Measurements from ENCODE around the gene MAGI2.

Gene MAGI2

DNA sequence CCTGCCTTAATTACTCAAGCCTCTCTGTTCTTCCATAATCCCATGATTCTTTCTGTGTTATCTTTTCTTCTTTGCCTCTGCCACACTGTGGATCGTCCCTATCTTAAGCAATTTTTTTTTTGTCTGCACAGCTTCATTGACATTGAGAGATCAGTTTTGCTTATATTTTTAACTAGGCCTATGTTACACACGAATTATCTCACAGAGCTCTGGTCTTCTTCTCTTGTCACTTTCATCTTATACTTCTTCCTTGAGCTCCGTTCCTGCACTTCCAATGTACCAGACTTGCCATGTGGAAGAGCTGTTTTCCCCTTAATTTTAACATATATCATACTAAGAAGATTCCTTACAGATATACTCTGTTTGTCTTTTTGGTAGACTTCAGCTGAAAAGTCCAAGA, 106.1 kb downstream of the MAGI2 start:
- TF ChIP-seq, protein P1, sequence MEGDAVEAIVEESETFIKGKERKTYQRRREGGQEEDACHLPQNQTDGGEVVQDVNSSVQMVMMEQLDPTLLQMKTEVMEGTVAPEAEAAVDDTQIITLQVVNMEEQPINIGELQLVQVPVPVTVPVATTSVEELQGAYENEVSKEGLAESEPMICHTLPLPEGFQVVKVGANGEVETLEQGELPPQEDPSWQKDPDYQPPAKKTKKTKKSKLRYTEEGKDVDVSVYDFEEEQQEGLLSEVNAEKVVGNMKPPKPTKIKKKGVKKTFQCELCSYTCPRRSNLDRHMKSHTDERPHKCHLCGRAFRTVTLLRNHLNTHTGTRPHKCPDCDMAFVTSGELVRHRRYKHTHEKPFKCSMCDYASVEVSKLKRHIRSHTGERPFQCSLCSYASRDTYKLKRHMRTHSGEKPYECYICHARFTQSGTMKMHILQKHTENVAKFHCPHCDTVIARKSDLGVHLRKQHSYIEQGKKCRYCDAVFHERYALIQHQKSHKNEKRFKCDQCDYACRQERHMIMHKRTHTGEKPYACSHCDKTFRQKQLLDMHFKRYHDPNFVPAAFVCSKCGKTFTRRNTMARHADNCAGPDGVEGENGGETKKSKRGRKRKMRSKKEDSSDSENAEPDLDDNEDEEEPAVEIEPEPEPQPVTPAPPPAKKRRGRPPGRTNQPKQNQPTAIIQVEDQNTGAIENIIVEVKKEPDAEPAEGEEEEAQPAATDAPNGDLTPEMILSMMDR (IDR thresholded peaks at IDR 0.05; ENCODE audit: borderline replicate concordance, control extremely low read depth, extremely low read depth, insufficient read depth, missing control alignments), result no peak
- DNase-seq (ENCODE audit: low spot score), result no peak

DNA sequence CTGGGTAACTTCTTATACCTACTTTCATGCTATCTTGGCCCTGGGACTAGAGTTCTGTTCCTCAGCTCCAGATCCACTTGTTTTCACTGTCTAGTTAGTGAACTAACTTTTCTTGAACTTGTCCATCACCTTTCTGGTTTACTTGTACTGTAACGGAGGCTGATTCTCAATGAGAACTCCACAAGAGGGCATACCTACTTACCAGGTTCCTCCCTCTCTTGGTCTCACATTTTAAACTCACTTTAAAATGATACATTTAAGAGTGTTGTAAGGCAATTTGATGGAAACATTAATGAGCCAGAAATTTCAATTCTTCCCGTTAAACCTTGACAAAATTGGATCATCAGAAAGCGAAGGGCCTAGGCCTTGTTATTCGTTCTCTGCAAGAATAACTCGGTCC, 111.6 kb downstream of the MAGI2 start:
- no peak for DNase-seq (ENCODE audit: low spot score)
- in situ Hi-C loops (cut with MboI; ENCODE audit: low sequenced_read_pairs, unreplicated experiment), result no loop called here
- TF ChIP-seq, protein P1 (IDR thresholded peaks at IDR 0.05; ENCODE audit: borderline replicate concordance, control extremely low read depth, extremely low read depth, insufficient read depth, missing control alignments), result no peak

More for the DNA sequence above, 106.1 kb downstream of the MAGI2 start:
- in situ Hi-C loops (cut with MboI; ENCODE audit: low sequenced_read_pairs, unreplicated experiment), result no loop called here

DNA sequence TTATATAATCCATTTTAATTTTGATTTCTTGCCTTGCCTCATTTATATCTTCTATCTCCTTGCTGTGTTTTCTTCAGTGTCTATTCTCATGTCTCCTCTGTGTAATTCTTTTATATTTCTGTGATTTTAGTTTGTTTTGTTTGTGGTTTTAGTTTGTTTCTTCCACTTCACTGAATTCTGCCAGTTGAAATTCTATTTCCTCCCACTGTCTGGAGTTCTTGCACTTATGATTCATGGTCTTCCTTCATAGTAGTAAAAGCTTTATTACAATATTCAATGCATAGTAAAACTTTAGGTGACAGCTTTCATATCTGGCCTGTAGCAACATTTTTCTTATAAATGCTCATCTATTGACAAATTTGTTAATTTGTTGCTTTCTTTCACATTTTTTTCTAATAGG, 113.3 kb downstream of the MAGI2 start:
- no peak for DNase-seq (ENCODE audit: low spot score)
- in situ Hi-C loops (cut with MboI; ENCODE audit: low sequenced_read_pairs, unreplicated experiment), result no loop called here
- TF ChIP-seq, protein P1 (IDR thresholded peaks at IDR 0.05; ENCODE audit: borderline replicate concordance, control extremely low read depth, extremely low read depth, insufficient read depth, missing control alignments), result no peak

DNA sequence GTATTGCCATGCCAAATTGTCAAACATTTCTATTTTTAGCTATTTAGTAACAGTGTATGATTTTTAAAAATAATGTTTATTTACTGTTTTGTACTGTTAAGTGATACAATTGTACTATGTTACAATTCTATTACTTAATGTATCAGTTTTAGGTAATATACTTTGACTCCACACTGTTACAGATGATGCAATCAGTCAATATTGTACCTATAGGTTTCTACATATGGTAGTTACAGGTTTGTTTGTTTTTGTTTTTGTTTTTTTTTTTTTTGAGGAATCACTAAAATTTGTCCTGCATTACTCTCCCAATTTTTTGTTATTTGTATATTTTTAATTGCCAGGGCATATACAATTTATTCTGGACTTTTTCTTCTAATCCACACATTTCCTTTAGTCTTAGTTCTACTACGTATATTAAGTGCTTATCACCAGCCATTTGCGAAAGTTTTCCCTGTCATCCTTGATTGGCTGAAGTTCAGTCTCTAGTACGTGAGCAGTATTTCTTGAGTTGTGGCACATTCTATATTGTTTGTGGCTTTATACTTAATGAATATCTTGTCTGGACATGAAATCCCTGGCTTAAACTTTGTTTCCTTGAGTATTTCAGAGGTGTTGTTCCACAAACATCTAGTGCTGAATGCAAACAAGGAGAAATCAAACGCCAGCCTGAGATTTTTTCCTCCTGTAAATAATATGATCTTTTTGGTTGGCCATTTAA, 114.1 kb downstream of the MAGI2 start:
- TF ChIP-seq, protein P1 (IDR thresholded peaks at IDR 0.05; ENCODE audit: borderline replicate concordance, control extremely low read depth, extremely low read depth, insufficient read depth, missing control alignments), result no peak
- in situ Hi-C loops (cut with MboI; ENCODE audit: low sequenced_read_pairs, unreplicated experiment), result no loop called here
- no peak for DNase-seq (ENCODE audit: low spot score)

DNA sequence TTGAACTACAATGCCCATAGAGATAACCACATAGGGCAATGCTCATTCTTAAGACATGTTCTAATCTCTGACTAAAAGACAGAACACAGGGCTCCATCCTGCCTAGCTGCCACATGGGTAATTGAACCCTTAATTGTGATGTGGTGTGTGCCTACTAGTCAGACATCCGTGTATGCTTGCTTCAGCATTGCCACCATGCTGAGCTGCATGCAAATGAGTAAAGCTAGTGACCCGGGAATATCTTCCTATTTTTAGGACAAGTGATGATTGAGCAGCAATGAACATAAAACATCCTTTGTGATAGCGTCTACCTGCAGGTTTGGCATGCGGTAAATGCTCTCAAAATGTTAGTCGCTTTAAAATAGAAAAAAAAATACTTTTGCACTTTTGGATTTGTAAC, 115.8 kb downstream of the MAGI2 start:
- in situ Hi-C loops (cut with MboI; ENCODE audit: low sequenced_read_pairs, unreplicated experiment), result no loop called here
- DNase-seq (ENCODE audit: low spot score), result no peak
- TF ChIP-seq, protein P1 (IDR thresholded peaks at IDR 0.05; ENCODE audit: borderline replicate concordance, control extremely low read depth, extremely low read depth, insufficient read depth, missing control alignments), result no peak

DNA sequence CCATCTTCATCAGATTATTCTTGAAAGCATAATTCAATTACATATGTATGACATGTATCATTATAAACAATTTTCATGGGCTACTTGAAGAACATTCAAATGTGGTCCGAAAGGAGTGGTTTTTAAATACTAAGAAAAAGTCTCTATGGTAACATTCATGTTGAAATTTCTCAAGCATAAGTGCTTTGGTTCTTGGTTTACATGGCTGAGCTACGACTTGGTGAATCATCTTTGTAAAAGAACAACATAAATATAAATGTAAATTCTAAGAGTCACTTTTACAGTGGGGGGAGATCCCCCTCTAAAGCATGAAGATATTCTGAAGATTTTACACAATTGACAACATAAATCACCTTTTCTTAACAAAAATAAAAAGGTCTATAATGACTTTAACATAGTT, 118.6 kb downstream of the MAGI2 start:
- TF ChIP-seq, protein P1 (IDR thresholded peaks at IDR 0.05; ENCODE audit: borderline replicate concordance, control extremely low read depth, extremely low read depth, insufficient read depth, missing control alignments), result no peak
- in situ Hi-C loops (cut with MboI; ENCODE audit: low sequenced_read_pairs, unreplicated experiment), result no loop called here

More for the DNA sequence above, 118.6 kb downstream of the MAGI2 start:
- no peak for DNase-seq (ENCODE audit: low spot score)

Measured in GM13976 (cell line).